Measurements from ENCODE around the gene STAG2. TPM values are rescaled to one million over a fixed set of nuclear protein-coding genes. Genes with fewer than 3 reads are reported as not detected.
"Not testable (repeated sequence)": the region's sequence is repeated elsewhere in the genome, so short reads cannot be mapped to it uniquely, and the experiment has no call there.

Gene STAG2
- polyA plus RNA-seq, 3 donors from 2014 or later = 40.2 to 62.1 (median 52.5) TPM

GRCh38 chrX:124098089-124098488 lies 136.6 kb downstream of the STAG2 start:
- H3K9me3 Mint-ChIP-seq = no peaks in the 10 kb centered on the region
- no peak overlapping the region for H3K4me3 Mint-ChIP-seq
- DNase-seq = peak; percentile 6 to 19 (median 19)
- no peak overlapping the region for H3K27ac Mint-ChIP-seq
- peaks cover 0 to 4% (median 0%) of the 10 kb centered on the region in 3 donors for H3K27me3 Mint-ChIP-seq (ENCODE audit: low read depth in 3 of 3)
- no peaks in the 10 kb centered on the region for H3K4me1 Mint-ChIP-seq
- peaks cover 0 to 15% (median 6%) of the 10 kb centered on the region in 3 donors for H3K36me3 Mint-ChIP-seq

- DNase-seq = no peak
- H3K4me1 Mint-ChIP-seq = peaks cover 0 to 2% of the 10 kb centered on the region in 2 donors
- H3K9me3 Mint-ChIP-seq = no peaks in the 10 kb centered on the region
- peaks cover 0 to 6% (median 5%) of the 10 kb centered on the region in 3 donors for H3K27me3 Mint-ChIP-seq (ENCODE audit: low read depth in 3 of 3)
- H3K36me3 Mint-ChIP-seq = peaks cover 0 to 12% (median 0%) of the 10 kb centered on the region in 3 donors
- H3K4me3 Mint-ChIP-seq = no peak overlapping the region
- peak overlapping the region in 1 of 6 donors; percentile 11 for H3K27ac Mint-ChIP-seq
These were observed 142.5 kb downstream of the STAG2 start for GRCh38 chrX:124103966-124104365.

- not testable (repeated sequence) for H3K27me3 Mint-ChIP-seq (ENCODE audit: low read depth in 3 of 3); H3K4me3 Mint-ChIP-seq; DNase-seq; H3K27ac Mint-ChIP-seq; H3K4me1 Mint-ChIP-seq; H3K9me3 Mint-ChIP-seq
- peaks cover 0 to 12% (median 0%) of the 10 kb centered on the region in 3 donors for H3K36me3 Mint-ChIP-seq
These were observed 143.0 kb downstream of the STAG2 start for GRCh38 chrX:124104512-124104911.

- peaks cover 0 to 5% (median 5%) of the 10 kb centered on the region in 3 donors for H3K36me3 Mint-ChIP-seq
- no peaks in the 10 kb centered on the region for H3K4me1 Mint-ChIP-seq
- no peak for DNase-seq
- H3K27ac Mint-ChIP-seq = no peak overlapping the region
- peaks cover 0 to 4% (median 0%) of the 10 kb centered on the region in 3 donors for H3K27me3 Mint-ChIP-seq (ENCODE audit: low read depth in 3 of 3)
- no peaks in the 10 kb centered on the region for H3K9me3 Mint-ChIP-seq
- no peak overlapping the region for H3K4me3 Mint-ChIP-seq
These were observed 152.4 kb downstream of the STAG2 start for GRCh38 chrX:124113621-124114600.

- peaks cover 0 to 15% (median 2%) of the 10 kb centered on the region in 3 donors for H3K27me3 Mint-ChIP-seq (ENCODE audit: low read depth in 3 of 3)
- H3K27ac Mint-ChIP-seq = peak overlapping the region in 1 of 6 donors; percentile 12
These were observed 155.8 kb downstream of the STAG2 start for GRCh38 chrX:124117325-124117724.

GRCh38 chrX:124125471-124125870 lies 164.0 kb downstream of the STAG2 start:
- Mint-ChIP-seq H3K4me1 (no peaks in the 10 kb centered on the region), H3K4me3 (no peak overlapping the region), H3K9me3 (no peaks in the 10 kb centered on the region)

More at GRCh38 chrX:124117325-124117724, 155.8 kb downstream of the STAG2 start:
- no peaks in the 10 kb centered on the region for H3K36me3 Mint-ChIP-seq
- H3K4me1 Mint-ChIP-seq = no peaks in the 10 kb centered on the region
- DNase-seq = no peak
- H3K4me3 Mint-ChIP-seq = no peak overlapping the region
- no peaks in the 10 kb centered on the region for H3K9me3 Mint-ChIP-seq

GRCh38 chrX:124127496-124127895 lies 166.0 kb downstream of the STAG2 start:
- no peak for DNase-seq
- Mint-ChIP-seq H3K36me3 (no peaks in the 10 kb centered on the region), H3K27me3 (ENCODE audit: low read depth in 3 of 3) (peaks cover 0 to 5% (median 0%) of the 10 kb centered on the region in 3 donors), H3K4me1 (no peaks in the 10 kb centered on the region), H3K4me3 (no peak overlapping the region), H3K27ac (no peak overlapping the region), H3K9me3 (no peaks in the 10 kb centered on the region)

More at GRCh38 chrX:124125471-124125870, 164.0 kb downstream of the STAG2 start:
- Mint-ChIP-seq H3K36me3 (no peaks in the 10 kb centered on the region), H3K27ac (no peak overlapping the region), H3K27me3 (ENCODE audit: low read depth in 3 of 3) (peaks cover 0 to 5% (median 0%) of the 10 kb centered on the region in 3 donors)
- DNase-seq = no peak

GRCh38 chrX:124132437-124132836 lies 170.9 kb downstream of the STAG2 start:
- not testable (repeated sequence) for H3K9me3 Mint-ChIP-seq; H3K27ac Mint-ChIP-seq; DNase-seq; H3K36me3 Mint-ChIP-seq; H3K4me3 Mint-ChIP-seq; H3K4me1 Mint-ChIP-seq; H3K27me3 Mint-ChIP-seq (ENCODE audit: low read depth in 3 of 3)

GRCh38 chrX:124145749-124146148 lies 184.2 kb downstream of the STAG2 start:
- H3K36me3 Mint-ChIP-seq = no peaks in the 10 kb centered on the region
- H3K27ac Mint-ChIP-seq = no peak overlapping the region
- peaks cover 0 to 4% (median 2%) of the 10 kb centered on the region in 3 donors for H3K27me3 Mint-ChIP-seq (ENCODE audit: low read depth in 3 of 3)
- DNase-seq = no peak
- no peaks in the 10 kb centered on the region for H3K4me1 Mint-ChIP-seq
- no peaks in the 10 kb centered on the region for H3K9me3 Mint-ChIP-seq
- no peak overlapping the region for H3K4me3 Mint-ChIP-seq

GRCh38 chrX:124151195-124151594 lies 189.7 kb downstream of the STAG2 start:
- peaks cover 0 to 2% (median 2%) of the 10 kb centered on the region in 3 donors for H3K27me3 Mint-ChIP-seq (ENCODE audit: low read depth in 3 of 3)
- no peaks in the 10 kb centered on the region for H3K36me3 Mint-ChIP-seq
- H3K9me3 Mint-ChIP-seq = no peaks in the 10 kb centered on the region
- no peaks in the 10 kb centered on the region for H3K4me1 Mint-ChIP-seq
- H3K4me3 Mint-ChIP-seq = no peak overlapping the region
- no peak overlapping the region for H3K27ac Mint-ChIP-seq
- no peak for DNase-seq

Other genes starting within 250 kb of the STAG2 start
- gene THOC2, start 228.7 kb upstream of the STAG2 start, polyA plus RNA-seq = 10 to 100 TPM; 20.6 to 39.0 (median 22.2) TPM
- 10 to 100 TPM in 1 of 3 donors, 1 to 10 TPM in 2; 1.1 to 14.4 (median 6.3) TPM for gene XIAP, start 101.7 kb upstream of the STAG2 start, polyA plus RNA-seq

Measured in immature natural killer cell (primary cell).